CD4-positive, alpha-beta T cell treated with Interleukin-15 for 4 hours (primary cell): Measurements from ENCODE around the gene TRPM6.

Source experiments
- DNase-seq: peaks from one replicate; pipeline ENCODE4 v3.0.0-alpha.2; 2020; ENCODE audit warnings: low spot score

Gene TRPM6

GRCh38 chr9:74711341-74711740 lies 176.4 kb downstream of the TRPM6 start:
- DNase-seq = no peak

- no peak for DNase-seq
These were observed 190.2 kb downstream of the TRPM6 start for GRCh38 chr9:74697535-74697934.

GRCh38 chr9:74696520-74696919 lies 191.2 kb downstream of the TRPM6 start:
- DNase-seq = no peak

- DNase-seq = no peak
These were observed 196.7 kb downstream of the TRPM6 start for GRCh38 chr9:74691058-74691457.

GRCh38 chr9:74683322-74683721 lies 204.4 kb downstream of the TRPM6 start:
- DNase-seq = no peak

GRCh38 chr9:74681906-74682305 lies 205.8 kb downstream of the TRPM6 start:
- DNase-seq = no peak

GRCh38 chr9:74674077-74674476 lies 213.6 kb downstream of the TRPM6 start:
- DNase-seq = no peak
